Cerebellar cortex (tissue), 1 donor: Measurements from ENCODE around the gene CABLES1.
A peak's percentile ranks its signal among the peaks of the same experiment; 100 is the strongest.
"Not testable (repeated sequence)": the region's sequence is repeated elsewhere in the genome, so short reads cannot be mapped to it uniquely, and the experiment has no call there.

Source experiments
- DNase-seq: peaks from one replicate; pipeline ENCODE4 v3.0.0-alpha.2; 2015; ENCODE audit warnings: low spot score

Gene CABLES1

GRCh38 chr18:23109163-23109562, 26.1 kb upstream of the CABLES1 start:
- DNase-seq: not testable (repeated sequence)

GRCh38 chr18:23113576-23113975, 21.7 kb upstream of the CABLES1 start:
- DNase-seq: no peak

- DNase-seq: no peak
Observed at GRCh38 chr18:23114171-23114881, 21.0 kb upstream of the CABLES1 start.

DNA sequence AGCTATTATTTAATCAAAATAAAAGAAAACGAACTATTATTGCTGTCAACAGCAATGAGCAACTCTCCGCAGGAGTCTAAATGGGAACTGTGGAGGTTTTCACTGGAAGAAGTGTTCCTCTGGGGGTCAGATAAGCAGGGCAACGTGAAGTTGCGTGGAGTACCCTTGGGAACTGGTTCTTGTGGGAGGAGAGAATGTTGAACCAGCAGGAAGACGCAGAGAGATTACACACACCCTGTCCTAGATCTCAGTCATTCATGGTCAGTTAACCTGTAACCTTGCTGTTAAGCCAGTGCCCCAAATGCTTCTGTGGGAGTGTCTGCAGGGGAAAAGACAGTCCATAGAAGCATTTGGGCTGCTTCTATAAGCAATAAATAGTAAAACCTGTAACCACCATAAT, 20.4 kb upstream of the CABLES1 start:
- DNase-seq: no peak

GRCh38 chr18:23115683-23116096, 19.6 kb upstream of the CABLES1 start:
- DNase-seq: no peak

- no peak for DNase-seq
Observed at GRCh38 chr18:23121133-23121532, 14.2 kb upstream of the CABLES1 start.

- DNase-seq: no peak
Observed at GRCh38 chr18:23122334-23123229, 12.7 kb upstream of the CABLES1 start.

- no peak for DNase-seq
Observed at GRCh38 chr18:23126376-23127056, 8.8 kb upstream of the CABLES1 start.

- no peak for DNase-seq
Observed at GRCh38 chr18:23127090-23127489, 8.2 kb upstream of the CABLES1 start.

DNA sequence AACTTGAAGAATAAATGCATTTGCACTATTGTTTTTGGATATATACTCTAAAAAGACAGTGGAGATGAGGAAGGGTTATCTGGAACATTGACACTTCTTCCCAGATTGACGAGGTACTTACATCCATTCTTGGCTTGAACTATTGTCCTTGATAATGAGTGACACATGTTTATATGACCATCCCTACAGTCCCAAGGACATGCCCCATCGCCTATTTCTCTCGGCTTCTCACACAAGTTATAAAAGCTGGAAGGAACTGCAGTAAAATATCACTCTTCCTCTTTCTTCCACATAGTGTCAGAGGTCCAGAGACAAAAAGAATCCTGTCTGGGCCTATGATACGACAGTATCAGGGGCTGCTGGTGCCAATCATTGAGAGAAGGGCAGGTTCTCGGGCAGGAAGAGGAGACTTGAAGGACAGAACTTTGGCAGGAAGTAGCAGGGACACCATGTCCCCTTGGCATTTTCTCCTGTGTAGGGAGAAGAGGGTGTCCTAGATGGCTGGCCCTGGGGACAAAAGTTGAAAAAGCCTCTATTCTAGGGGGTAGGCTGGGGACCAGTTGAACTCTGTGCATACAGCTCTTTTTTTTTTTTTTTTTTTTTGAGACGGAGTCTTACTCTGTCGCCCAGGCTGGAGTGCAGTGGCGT, 5.8 kb upstream of the CABLES1 start:
- no peak for DNase-seq

- peak; percentile 86 for DNase-seq
Observed at GRCh38 chr18:23131693-23132319, 3.5 kb upstream of the CABLES1 start.

DNA sequence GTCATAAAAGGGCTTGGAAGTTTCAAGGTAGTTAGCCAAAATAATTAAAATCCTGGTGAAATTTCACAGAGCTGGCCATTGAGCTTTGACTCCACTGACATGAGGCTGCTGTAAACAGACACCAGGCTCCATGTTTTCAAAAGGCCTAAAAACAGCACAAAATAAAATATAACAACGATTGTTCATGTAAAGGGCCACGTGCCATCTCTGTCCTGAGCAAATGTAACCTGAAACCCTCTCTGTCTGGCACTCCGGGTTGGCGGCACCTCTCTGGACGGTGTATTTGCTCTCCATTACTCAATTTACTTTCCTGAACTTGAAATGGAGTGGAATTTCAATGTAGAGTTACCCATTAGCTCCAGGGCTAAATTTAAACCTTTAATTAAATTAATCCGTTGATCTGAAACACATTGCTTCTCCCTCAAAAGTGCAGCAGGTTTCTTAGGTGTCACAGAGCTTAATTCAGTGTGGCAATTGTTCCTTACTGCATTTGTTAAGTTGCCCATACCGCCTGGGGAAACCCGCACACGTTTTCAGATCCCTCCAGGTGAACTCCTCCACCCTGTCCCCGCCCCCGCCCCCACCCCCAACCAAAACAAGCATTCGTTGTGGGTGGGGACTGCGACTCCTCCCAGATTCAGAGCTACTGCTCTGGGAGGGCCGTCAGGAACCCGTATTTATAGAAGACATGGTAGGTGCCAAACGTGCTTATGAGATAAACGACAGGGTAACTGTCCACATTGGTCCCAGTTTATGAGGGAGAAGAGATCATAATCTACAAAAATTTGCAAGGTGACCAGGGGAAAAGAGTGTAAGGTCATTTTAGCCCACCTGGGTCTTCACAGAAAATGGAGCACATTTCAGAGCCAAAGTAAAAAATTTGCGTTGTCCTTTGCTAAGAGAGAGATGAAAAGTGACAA, 1.2 kb upstream of the CABLES1 start:
- peak; percentile 76 for DNase-seq

DNA sequence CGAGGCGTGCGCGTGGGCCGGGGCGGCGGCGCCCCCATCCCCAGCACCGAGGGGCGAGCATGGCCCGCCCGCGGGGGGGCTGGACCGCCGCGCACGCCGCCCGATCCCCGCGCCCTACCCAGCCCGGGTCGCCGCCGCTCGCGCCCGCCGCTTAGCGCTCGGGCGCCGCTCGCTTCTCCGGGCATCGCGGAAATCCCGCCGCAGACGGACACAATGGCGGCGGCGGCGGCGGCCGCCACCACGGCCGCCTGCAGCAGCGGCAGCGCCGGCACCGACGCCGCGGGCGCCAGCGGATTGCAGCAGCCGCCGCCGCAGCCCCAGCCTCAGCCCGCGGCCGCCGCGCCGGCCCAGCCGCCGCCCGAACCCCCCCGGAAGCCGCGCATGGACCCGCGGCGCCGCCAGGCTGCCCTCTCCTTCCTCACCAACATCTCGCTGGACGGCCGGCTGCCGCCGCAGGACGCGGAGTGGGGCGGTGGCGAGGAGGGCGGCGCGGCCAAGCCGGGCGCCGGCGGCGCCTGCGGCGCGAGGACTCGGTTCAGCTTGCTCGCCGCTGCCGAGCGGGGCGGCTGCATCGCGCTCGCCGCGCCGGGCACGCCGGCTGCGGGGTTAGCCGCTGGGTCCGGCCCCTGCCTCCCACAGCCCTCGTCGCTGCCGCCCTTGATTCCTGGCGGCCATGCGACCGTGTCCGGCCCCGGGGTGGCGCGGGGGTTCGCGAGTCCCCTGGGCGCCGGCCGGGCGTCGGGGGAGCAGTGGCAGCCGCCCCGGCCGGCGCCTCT, 453 bp downstream of the CABLES1 start:
- DNase-seq: no peak

DNA sequence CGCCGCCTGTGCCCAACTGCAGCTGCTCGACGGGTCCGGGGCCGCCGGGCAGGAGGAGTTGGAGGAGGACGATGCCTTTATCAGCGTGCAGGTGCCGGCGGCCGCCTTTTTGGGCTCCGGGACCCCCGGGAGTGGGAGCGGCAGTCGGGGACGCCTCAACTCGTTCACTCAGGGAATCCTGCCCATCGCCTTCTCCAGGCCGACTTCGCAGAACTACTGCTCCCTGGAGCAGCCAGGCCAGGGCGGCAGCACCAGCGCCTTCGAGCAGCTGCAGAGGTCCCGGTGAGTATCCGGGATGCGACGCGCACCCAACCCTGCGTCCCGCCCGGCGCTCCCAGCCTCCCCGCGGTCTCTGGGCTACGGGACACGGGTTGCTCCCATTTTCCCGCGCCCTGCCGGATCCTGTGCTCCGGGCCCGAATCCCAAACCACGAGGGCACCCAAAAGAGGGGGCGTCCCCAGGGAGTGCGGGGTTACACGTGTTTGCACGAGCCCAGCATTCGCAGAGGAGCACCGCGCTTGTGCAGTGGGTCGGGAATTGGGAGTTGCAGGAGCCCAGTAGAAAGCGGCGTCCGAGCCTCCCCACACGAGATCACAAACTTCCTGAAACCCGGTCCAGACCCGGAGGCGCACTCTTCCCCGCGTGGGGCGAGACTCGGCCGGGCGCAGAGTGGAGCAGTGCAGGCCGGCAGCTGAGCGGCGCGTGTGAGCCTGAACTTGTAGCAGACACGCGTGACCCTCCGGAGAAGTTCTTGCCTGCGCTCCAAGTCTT, 1.2 kb downstream of the CABLES1 start:
- DNase-seq: no peak

GRCh38 chr18:23137097-23137635, 1.9 kb downstream of the CABLES1 start:
- peak; percentile 29 for DNase-seq

- no peak for DNase-seq
Observed at GRCh38 chr18:23137788-23138216, 2.5 kb downstream of the CABLES1 start.

GRCh38 chr18:23138471-23138870, 3.2 kb downstream of the CABLES1 start:
- no peak for DNase-seq

GRCh38 chr18:23141104-23141999, 6.1 kb downstream of the CABLES1 start:
- DNase-seq: no peak
